AG04450 (cell line): ENCODE results near the gene IDI1. TPM values are rescaled to one million over a fixed set of nuclear protein-coding genes. Genes with fewer than 3 reads are reported as not detected.

Source experiments
- CTCF ChIA-PET: fragments of 300-600, 350-600 bp; formaldehyde crosslinking; extraction: SDS; loops from one replicate; lab custom pipeline; 2022; ENCODE audit warnings: antibody characterized with exemption, inconsistent platforms; lab: Charles Lee
- POLR2A ChIA-PET: fragments of 350-600 bp; formaldehyde crosslinking; extraction: SDS; loops from one replicate; lab custom pipeline; 2021; ENCODE audit warnings: antibody characterized with exemption, inconsistent platforms; lab: Yijun Ruan, JAX
- DNase-seq: peaks from one replicate; pipeline ENCODE4 v3.0.0-alpha.2; 2011; ENCODE audit warnings: low read depth, low spot score
- H3K27ac ChIP-seq: one replicate; pipeline ENCODE4 v1.5.1; 2012; ENCODE audit warnings: low read depth, low read length, control low read depth
- H3K27me3 ChIP-seq: one replicate; pipeline ENCODE4 v1.6.0; 2012; ENCODE audit warnings: low read length; ENCODE audit not compliant: control insufficient read depth, insufficient read depth
- H3K4me3 ChIP-seq: 2 replicates; pipeline ENCODE4 v1.5.1; 2011; ENCODE audit warnings: mild to moderate bottlenecking, low read depth, low read length, control low read depth
- H3K9me3 ChIP-seq: 2 replicates; pipeline ENCODE4 v1.5.1; 2012; ENCODE audit warnings: low read length; ENCODE audit not compliant: control insufficient read depth, insufficient read depth
- CTCF ChIP-seq: IDR thresholded peaks from 2 replicates; pipeline ENCODE4 v1.5.1; 2011; ENCODE audit warnings: low read depth, low read length, control low read depth, inconsistent platforms
- polyA plus RNA-seq: library from polyadenylated mRNA; depleted of rRNA; stranded (reverse); fragments of >200 nt; gene quantifications from 2 replicates; pipeline ENCODE4 v1.2.3, GENCODE V29; 2011

Gene IDI1
- polyA plus RNA-seq, 1 experiment: 37.6 TPM

- H3K27ac ChIP-seq: no peak overlapping the region
- CTCF ChIA-PET: no interaction called here
- POLR2A ChIA-PET: interaction anchor here (1.4 kb wide), 1 partner anchor 14 kb away, joined by 6 read pairs; the partner anchor contains the start of gene IDI1
- no peaks in the 10 kb centered on the region for H3K9me3 ChIP-seq
- TF ChIP-seq CTCF: no peak
- no peaks in the 10 kb centered on the region for H3K27me3 ChIP-seq
- H3K4me3 ChIP-seq: no peak overlapping the region
- no peak for DNase-seq
These were observed 14.4 kb upstream of the IDI1 start for GRCh38 chr10:1063232-1063865.

- no peak overlapping the region for H3K4me3 ChIP-seq
- no peak for DNase-seq
- no peaks in the 10 kb centered on the region; the same call in 1 of the 2 replicates for H3K9me3 ChIP-seq
- ChIA-PET CTCF (interaction anchor here (1.2 kb wide), 1 partner anchor 42 kb away, joined by 3 read pairs; no protein-coding TSS in a partner anchor), POLR2A (interaction anchor here (1.4 kb wide), 1 partner anchor 13 kb away, joined by 6 read pairs; the partner anchor contains the start of gene IDI1)
- no peak overlapping the region for H3K27ac ChIP-seq
- no peak for TF ChIP-seq CTCF
- no peaks in the 10 kb centered on the region for H3K27me3 ChIP-seq
These were observed 13.2 kb upstream of the IDI1 start for GRCh38 chr10:1061930-1062774.

GRCh38 chr10:1059902-1060301, 11.0 kb upstream of the IDI1 start:
- POLR2A ChIA-PET: interaction anchor here (1.3 kb wide), 1 partner anchor 10 kb away, joined by 3 read pairs; no protein-coding TSS in a partner anchor

GRCh38 chr10:1058017-1058416, 9.1 kb upstream of the IDI1 start:
- no peak overlapping the region; the same call in 1 of the 2 replicates for H3K4me3 ChIP-seq
- H3K27ac ChIP-seq: no peak overlapping the region
- no peak for DNase-seq
- ChIA-PET POLR2A (interaction anchor here (1.0 kb wide), 1 partner anchor 9 kb away, joined by 3 read pairs; the partner anchor contains the start of gene IDI1), CTCF (no interaction called here)
- H3K9me3 ChIP-seq: peaks cover 4% of the 10 kb centered on the region; the same call in 1 of the 2 replicates
- no peak for TF ChIP-seq CTCF
- no peaks in the 10 kb centered on the region for H3K27me3 ChIP-seq

More at GRCh38 chr10:1059902-1060301, 11.0 kb upstream of the IDI1 start:
- TF ChIP-seq CTCF: no peak
- Histone ChIP-seq H3K4me3 (no peak overlapping the region), H3K27me3 (no peaks in the 10 kb centered on the region), H3K9me3 (peaks cover 4% of the 10 kb centered on the region; the same call in 1 of the 2 replicates), H3K27ac (no peak overlapping the region)
- no peak for DNase-seq
- CTCF ChIA-PET: no interaction called here
